Esophagus squamous epithelium (tissue), 4 donors: ENCODE results near the gene L1TD1.

Source experiments
- POLR2A ChIP-seq, 4 donors: fragments of 450-650 bp; IDR thresholded peaks; one replicate each; pipeline ENCODE4 v1.6.1; 2017; ENCODE audit warnings: antibody characterized with exemption in 4 of 4, mild to moderate bottlenecking in 4 of 4, moderate library complexity in 3 of 4
- TF ChIP-seq, protein P1 (sequence below), 6 experiments: fragments of 450-650 bp in 4 of 6; fragments of 200-600 bp in 2 of 6; sonication (generic) in 2 of 6; IDR thresholded peaks; one replicate each; pipeline ENCODE4 v1.5.1; 2016 to 2019; ENCODE audit warnings: antibody characterized with exemption in 6 of 6, mild to moderate bottlenecking in 4 of 6, moderate library complexity in 4 of 6

DNA sequence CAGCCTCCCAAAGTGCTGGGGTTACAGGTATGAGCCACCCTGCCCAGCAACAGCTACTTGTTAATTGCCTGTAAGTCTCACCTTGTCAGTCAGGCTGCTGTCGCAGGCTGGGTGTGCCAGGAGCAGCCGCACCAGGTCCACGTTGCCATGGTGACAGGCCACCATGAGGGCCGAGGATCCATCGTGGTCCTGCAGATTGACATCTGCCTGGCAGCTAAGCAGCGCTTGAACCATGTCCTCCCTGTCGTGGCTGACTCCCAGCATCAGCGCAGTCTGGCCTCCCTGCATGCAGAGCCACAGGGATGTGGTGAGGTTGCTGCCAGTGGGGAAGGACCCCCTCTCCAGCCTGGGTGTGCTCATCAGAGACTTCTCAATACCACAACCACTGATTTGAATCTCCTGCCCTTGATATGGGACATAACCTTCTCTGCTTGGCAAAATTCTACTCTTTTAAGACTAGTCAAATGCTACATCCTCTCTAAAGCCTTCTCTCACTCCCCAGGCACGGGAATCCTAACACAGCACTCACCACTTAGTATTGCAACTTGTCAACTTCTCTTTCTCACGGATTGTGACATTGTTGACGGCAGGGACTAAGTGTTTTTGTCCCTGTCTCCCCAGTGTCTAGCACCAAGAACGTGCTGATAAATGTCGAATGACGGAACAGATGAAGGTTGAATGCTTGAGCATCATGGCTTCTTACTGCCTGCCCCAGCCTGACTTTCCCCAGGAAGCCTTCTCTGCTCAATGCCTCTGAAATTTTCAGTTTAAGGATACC, 52.9 kb downstream of the L1TD1 start:
- TF ChIP-seq, protein P1, sequence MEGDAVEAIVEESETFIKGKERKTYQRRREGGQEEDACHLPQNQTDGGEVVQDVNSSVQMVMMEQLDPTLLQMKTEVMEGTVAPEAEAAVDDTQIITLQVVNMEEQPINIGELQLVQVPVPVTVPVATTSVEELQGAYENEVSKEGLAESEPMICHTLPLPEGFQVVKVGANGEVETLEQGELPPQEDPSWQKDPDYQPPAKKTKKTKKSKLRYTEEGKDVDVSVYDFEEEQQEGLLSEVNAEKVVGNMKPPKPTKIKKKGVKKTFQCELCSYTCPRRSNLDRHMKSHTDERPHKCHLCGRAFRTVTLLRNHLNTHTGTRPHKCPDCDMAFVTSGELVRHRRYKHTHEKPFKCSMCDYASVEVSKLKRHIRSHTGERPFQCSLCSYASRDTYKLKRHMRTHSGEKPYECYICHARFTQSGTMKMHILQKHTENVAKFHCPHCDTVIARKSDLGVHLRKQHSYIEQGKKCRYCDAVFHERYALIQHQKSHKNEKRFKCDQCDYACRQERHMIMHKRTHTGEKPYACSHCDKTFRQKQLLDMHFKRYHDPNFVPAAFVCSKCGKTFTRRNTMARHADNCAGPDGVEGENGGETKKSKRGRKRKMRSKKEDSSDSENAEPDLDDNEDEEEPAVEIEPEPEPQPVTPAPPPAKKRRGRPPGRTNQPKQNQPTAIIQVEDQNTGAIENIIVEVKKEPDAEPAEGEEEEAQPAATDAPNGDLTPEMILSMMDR (IDR thresholded peaks at IDR 0.05): no peak
- no peak for TF ChIP-seq POLR2A (IDR thresholded peaks at IDR 0.05)
